Measurements from ENCODE around the gene AHI1.
"Not testable (repeated sequence)": the region's sequence is repeated elsewhere in the genome, so short reads cannot be mapped to it uniquely, and the experiment has no call there.

Gene AHI1

DNA sequence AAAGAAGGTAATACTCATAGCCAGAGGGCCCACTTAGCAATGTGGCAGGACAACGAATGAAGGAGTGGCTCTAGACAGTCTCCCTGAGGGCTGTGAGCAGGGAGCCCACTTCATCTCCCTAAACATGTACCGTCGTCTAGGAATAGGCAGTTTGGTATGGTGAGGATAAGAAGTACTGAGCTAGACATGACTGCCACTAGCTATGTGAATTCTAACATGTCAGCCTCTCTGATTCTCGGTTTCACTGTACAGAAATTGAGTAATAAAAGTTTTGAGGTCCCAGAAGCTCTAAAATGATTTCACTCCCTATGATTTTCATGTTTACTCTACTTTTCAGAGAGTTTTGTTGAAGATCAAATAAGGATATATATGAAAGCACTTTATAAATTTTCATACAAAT, 107.1 kb downstream of the AHI1 start:
- DNase-seq (ENCODE audit: low read depth in 2 of 2), result no peak

DNA sequence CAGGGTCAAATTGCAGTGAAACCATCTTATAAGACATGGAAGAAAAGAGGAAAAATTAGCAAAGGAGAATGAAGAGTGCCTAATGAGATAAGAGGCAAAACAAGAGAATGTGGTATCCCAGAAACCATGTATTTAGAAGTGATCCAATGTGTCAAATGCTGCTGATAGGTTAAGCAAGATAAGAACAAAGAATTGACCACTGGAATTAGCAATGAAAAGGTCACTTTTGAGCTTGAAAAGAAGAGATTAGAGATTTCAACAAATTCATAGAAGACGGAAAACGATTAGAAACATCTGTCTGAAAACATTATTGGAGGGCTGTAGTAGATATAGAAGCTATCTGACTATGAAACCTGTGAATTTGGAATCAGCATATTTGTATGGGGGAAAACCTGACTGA, 112.2 kb downstream of the AHI1 start:
- DNase-seq (ENCODE audit: low read depth in 2 of 2), result no peak

GRCh38 chr6:135383766-135384165, 113.8 kb downstream of the AHI1 start:
- no peak for DNase-seq (ENCODE audit: low read depth in 2 of 2)

- DNase-seq (ENCODE audit: low read depth in 2 of 2), result no peak
These were observed 114.2 kb downstream of the AHI1 start for GRCh38 chr6:135383301-135383700.

- DNase-seq (ENCODE audit: low read depth in 2 of 2), result no peak
These were observed 115.3 kb downstream of the AHI1 start for GRCh38 chr6:135382182-135382628.

DNA sequence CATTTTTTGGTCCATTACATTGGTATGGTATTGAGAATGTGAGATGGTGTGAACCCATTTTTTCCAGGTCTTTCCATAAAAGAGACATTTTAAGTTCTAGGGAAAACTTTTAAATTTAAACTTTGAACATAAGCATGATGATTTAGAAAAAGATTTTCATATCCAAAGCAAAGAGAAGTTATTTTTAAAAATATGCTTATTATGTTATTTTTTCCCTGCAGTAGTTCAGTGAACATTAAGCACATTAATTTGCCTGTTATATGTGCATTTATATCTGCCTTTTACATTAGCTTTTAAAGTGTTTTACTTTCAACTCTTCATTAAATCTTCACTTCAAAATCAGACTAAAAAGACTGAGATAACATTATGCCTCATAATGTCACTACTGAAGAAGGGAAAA, 116.7 kb downstream of the AHI1 start:
- no peak for DNase-seq (ENCODE audit: low read depth in 2 of 2)

- no peak for DNase-seq (ENCODE audit: low read depth in 2 of 2)
These were observed 117.9 kb downstream of the AHI1 start for GRCh38 chr6:135379647-135380046.

DNA sequence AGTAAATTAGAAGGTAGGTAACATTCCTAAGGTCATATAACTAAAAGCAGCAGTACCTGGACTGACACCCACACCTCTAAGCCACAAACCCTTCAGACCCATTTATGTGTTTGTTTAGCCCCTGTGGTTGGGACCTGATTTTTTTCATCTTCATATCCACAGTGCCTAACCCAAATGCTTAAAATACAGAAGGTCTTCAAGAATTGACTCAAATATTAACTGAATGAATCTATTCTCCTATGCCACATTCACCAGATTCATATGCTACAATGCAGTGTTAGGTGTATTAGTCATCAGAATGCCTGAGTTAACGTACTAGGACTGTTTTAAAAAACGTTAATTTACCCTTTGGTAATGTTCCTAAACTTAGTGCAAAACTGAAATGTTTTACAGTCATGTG, 124.8 kb downstream of the AHI1 start:
- no peak for DNase-seq (ENCODE audit: low read depth in 2 of 2)

- DNase-seq (ENCODE audit: low read depth in 2 of 2), result not testable (repeated sequence)
These were observed 133.9 kb downstream of the AHI1 start for GRCh38 chr6:135363622-135364021.

- no peak for DNase-seq (ENCODE audit: low read depth in 2 of 2)
These were observed 135.4 kb downstream of the AHI1 start for GRCh38 chr6:135362124-135362523.

- no peak for DNase-seq (ENCODE audit: low read depth in 2 of 2)
These were observed 137.3 kb downstream of the AHI1 start for GRCh38 chr6:135360222-135360621.

DNA sequence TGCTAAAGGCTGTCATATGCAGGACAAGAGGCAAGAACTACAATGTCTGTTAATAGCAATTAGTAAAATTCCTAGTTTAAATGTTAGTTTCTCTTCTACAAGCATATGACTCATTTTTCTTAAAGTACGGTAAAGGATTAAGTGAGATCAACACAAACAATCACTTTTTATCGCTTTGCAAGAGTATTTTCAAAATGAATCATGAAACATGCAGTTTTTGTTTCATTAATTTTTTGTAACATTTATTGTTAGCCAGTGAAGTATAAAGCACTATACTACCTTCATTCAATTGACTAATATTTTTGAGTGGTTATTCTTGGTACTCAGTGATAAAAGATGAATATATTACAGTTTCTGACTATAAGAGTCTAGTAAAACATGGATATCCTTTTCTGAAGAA, 138.6 kb downstream of the AHI1 start:
- DNase-seq (ENCODE audit: low read depth in 2 of 2), result no peak

DNA sequence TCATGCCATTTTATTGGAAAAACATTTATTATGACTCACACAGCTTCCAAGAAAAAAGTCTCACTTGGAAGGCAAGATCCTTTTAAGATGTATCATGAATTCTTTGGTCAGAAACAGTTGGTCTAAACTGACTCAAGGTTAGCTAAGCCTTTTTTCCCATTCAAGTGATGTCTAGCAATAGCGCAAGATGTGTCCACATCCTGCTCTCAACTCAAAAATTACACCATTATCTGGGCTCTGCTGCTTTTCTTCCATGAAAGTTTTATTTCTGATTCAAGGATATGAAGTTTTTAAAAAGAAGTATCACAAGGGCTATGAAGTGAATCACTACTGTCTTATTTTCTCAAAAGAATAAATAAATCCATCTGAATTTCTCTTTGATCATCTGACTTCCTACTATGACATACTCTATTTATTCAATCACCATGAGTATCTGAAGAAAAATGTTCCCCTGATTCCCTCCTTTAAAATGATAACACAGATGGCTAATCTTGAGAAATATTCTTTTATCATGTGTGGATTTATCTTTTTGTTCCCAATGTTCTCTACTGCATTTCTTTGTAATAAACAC, 139.2 kb downstream of the AHI1 start:
- DNase-seq (ENCODE audit: low read depth in 2 of 2), result no peak

DNA sequence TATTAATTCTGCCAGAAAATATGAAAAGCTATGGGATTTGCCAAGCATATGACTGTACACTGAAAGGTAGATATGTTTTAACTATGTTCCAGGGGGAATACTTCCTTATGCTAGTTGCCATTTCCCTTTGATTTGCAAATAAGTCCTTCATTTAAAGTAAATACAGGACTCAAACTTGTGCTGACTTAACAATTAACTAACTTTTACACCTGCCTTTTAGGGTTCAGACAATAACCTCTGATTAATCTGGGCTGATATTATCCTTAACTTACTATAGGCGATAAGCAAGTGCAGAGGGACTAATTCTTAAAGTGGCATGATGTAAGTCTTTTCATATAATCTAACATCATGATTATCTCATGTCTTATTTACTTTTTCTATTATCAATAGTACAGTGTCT, 143.1 kb downstream of the AHI1 start:
- DNase-seq (ENCODE audit: low read depth in 2 of 2), result no peak

- DNase-seq (ENCODE audit: low read depth in 2 of 2), result no peak
These were observed 144.4 kb downstream of the AHI1 start for GRCh38 chr6:135353113-135353512.

- no peak for DNase-seq (ENCODE audit: low read depth in 2 of 2)
These were observed 145.9 kb downstream of the AHI1 start for GRCh38 chr6:135351635-135352034.

GRCh38 chr6:135347887-135348286, 149.7 kb downstream of the AHI1 start:
- DNase-seq (ENCODE audit: low read depth in 2 of 2), result no peak

- DNase-seq (ENCODE audit: low read depth in 2 of 2), result no peak
These were observed 150.8 kb downstream of the AHI1 start for GRCh38 chr6:135346747-135347146.

DNA sequence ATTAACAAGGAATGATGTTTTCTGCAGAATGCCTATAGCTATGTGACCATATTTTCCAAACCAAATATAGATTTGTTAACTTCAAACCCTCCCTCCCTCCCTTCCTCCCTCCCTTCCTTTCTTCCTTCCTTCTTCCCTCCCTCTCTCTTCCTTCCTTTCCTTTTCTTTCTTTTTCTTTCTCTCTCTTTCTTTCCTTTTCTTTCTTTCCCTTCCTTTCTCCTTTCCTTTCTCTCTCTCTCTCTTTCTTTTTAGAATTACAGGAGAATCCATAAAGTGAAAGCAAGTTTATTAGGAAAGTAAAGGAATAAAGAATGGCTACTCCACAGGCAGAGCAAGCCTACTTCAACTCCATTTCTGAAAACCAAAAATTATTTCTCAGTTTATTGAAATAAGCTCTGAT, 153.0 kb downstream of the AHI1 start:
- DNase-seq (ENCODE audit: low read depth in 2 of 2), result no peak

DNA sequence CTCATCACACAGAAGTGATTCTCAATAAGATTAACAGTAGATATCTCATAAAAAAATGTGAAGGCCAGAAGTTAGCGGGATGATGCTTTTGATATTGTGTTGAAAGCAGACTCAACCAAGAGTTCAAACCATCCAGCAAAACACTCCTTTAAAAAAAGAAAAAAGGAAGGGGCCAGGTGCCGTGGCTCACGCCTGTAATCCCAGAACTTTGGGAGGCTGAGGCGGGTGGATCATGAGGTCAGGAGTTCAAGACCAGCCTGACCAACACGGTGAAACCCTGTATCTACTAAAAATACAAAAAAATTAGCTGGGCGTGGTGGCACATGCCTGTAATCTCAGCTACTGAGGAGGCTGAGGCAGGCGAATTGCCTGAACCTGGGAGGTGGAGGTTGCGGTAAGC, 157.6 kb downstream of the AHI1 start:
- DNase-seq (ENCODE audit: low read depth in 2 of 2), result not testable (repeated sequence)

DNA sequence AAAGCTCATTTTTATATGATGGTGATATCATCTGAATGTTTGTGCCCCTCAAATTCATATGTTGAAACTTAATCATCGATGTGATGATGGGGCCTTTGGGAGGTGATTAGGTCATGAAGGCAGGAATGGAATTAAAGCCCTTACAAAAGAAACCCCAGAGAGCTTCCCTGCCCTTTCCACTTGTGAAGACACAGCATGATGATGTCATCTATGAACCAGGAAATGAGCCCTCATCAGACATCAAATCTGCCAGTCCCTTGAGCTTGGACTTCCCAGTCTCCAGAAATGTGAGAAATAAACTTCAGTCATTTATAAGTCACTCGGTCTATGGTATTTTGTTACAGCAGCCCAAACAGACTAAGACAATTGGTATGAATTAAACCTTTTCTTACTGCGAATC, 163.4 kb downstream of the AHI1 start:
- no peak for DNase-seq (ENCODE audit: low read depth in 2 of 2)

DNA sequence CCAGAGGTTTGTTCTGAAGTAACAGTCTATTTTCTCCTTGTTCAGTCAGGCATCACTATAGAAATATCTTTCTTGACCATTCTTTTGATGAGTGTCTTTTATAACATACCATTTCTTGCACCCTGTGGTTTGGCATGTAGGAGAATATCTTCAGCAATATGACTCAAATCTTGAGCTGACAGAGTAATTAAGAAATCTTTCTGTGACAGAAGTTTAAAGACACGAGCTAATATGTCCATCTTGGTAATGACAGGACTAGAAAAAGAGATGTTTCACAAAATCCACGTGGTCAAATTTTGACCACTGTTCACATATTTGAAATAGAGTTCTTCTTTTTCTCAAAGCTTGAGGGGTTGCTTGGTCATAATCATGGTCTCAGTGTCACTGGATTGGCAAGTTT, 166.5 kb downstream of the AHI1 start:
- DNase-seq (ENCODE audit: low read depth in 2 of 2), result no peak

DNA sequence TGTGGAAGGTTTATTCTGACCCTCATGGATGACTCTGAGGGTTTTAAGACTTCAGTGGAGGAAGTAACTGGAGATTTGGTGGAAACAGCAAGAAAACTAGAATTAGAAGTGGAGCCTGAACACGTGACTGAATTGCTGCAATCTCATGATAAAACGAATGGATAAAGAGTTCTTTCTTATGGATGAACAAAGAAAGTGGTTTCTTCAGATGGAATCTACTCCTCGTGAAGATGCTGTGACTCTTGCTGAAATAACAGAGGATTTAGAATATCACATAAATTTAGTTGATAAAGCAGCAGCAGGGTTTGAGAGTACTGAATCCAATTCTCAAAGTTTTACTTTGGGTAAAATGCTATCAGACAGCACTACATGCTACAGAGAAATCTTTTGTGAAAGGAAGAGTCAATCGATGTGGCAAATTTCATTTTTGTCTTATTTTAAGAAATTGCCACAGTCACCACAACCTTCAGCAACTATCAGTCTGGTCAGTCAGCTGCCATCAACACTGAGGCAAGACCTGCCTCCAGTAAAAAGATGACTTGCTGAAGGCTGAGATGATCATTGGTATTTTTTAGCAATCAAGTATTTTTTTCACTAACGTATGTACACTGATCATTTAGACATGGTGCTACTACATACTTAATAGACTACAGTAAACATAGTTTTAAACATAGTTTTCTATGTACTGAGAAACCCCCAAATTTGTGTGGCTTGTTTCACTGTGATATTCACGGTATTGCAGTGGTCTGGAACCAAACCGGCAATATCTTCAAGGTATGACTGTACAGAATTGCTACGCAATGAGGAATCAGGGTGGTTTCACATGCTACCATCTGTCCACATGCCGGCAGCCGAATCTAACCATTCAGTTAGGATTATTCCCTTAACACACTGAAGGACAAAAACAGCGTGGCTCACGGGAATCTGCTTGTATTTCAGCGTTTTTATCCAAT, 167.4 kb downstream of the AHI1 start:
- no peak for DNase-seq (ENCODE audit: low read depth in 2 of 2)
